G401 (cell line): Measurements from ENCODE around the gene SHROOM4. TPM values are rescaled to one million over a fixed set of nuclear protein-coding genes. Genes with fewer than 3 reads are reported as not detected.

ENCODE experiments used
- DNase-seq: peaks from one replicate; pipeline ENCODE4 v3.0.0-alpha.2; 2015; ENCODE audit warnings: low spot score
- in situ Hi-C: cut with HindIII; loops from 2 replicates; pipeline ENCODE4 v1.10.0; 2016; ENCODE audit warnings: low sequenced_read_pairs, mixed read lengths
- total RNA-seq: library from RNA; depleted of rRNA; stranded (reverse); fragments of >200 nt; shearing (Covaris generic); gene quantifications from 2 replicates; pipeline ENCODE4 v1.2.3, GENCODE V29; 2014

The SHROOM4 gene
- total RNA-seq, 1 experiment from 2014 or later, result 0.10 TPM

DNA sequence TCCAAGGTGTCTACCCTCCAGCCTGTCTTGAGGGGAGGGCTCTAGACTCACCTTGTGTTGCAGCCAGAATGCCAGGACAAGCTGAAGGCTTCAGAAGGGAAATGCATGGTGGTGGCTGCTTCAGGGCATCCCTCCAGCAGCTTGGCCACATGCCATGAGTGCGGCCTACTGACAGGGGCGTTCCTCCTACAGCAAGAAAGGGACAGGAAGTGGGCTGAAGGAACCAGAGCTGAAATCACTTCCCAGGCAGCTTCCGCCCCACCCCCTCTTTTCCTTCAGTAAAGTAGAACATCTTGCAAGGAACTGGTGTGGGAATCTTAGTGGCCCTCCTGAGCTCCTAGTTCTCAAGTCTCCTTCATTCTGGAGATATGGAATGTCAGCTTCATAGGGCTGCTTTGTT lies 175.9 kb downstream of the SHROOM4 start:
- no peak for DNase-seq
- in situ Hi-C loops, result no loop called here

DNA sequence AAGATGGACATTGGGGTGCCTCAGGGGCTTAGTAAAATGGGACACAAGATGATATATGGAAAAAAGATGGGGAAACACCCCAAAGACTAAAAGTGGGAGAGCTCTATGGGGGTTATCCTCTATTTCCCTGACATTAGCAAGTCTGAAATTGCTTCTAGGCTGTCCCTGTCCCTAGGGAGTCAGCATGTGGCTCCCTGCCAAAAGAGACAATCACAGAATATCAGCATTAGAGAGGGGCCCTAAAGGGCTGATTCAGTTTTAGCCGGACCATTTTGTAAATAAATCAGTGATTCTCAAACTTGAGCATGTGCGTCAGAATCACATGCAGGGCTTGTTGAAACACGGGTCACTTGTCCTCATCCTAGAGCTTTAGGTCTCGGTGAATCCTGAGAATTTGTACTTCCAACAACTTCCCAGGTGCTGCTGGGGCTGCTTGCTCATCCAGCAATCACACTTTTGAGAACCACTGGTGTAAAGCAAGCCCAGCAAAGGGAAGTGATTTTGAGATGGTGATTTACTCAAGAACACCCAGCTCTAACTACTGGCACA lies 178.1 kb downstream of the SHROOM4 start:
- in situ Hi-C loops, result no loop called here
- peak; percentile 5 for DNase-seq

DNA sequence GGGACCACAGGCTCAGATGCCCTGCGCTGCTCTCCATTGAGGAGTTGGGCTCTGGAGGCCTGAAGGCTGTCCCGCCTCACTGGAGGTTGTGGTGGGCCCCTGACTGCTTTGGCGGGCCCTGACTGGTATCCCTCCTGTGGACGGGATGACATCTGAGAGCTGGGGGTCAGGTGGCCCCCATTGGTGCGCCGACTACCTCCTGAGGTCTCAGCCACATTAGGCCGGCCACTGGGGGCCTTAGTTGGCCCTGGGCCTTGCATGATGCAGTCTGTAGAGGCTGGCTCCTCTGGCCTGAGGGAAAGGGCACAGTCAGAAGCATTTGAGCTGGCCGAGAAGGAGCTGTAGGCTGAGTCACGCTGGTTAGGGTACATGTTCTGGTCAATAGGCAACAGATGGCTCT lies 178.8 kb downstream of the SHROOM4 start:
- peak; percentile 57 for DNase-seq
- in situ Hi-C loops, result no loop called here

DNA sequence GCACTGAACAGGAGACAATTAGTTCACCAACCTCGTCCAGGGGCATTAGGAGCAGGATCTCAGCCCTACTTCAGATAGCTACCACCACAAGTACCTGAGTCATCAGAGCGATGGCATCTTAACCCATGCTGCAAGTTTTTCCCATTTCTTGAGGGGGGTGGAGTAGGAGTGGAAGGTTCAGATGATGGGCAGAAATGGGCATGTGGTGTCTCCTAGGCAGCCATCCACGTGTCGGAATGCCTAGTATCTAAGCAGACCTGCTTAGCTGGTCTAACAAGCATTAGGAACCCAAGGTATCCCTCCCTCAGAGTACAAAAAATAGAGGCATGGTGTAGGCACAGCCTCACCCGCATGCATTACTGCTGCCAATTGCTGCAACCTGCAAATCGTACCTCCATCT lies 184.2 kb downstream of the SHROOM4 start:
- DNase-seq, result no peak
- in situ Hi-C loops, result no loop called here

DNA sequence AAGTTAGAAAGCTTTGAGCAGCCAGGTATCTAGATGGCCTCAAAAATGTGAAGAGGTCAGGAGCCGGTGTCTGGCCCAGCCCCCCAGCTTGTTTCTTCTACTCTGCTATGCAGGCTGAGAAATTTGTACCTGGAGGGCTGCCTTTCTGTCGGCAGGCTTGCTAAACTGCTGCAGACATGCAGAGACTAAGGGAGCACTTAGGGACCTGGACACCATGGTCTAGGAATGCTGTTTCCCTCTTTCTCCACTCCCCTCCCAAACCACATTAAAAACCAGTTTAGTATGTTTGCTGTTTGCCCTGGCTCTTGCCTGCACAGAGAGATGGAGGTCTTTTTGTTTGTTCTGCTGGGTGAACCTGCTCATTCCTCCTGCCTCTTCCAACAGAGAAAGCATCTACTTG lies 186.3 kb downstream of the SHROOM4 start:
- DNase-seq, result no peak
- in situ Hi-C loops, result no loop called here

DNA sequence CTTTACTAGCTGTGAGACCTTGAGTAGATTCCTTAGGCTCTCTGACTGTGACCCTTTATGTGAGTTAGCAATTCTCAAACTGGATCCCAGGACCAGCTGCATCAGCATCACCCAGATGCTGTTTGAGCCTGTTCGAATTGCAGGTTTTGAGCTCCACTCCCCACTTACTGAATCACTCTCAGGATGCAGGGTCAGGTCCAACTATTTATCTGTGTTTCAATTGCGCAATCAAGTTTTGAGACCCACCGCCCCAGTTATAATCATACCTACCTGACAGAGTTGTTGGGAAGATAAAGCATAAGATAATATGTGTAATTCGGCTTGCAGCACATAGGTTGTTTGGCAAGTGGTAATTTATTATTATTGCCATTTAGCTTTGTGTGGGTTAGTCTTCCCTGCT lies 187.6 kb downstream of the SHROOM4 start:
- DNase-seq, result no peak
- in situ Hi-C loops, result no loop called here

DNA sequence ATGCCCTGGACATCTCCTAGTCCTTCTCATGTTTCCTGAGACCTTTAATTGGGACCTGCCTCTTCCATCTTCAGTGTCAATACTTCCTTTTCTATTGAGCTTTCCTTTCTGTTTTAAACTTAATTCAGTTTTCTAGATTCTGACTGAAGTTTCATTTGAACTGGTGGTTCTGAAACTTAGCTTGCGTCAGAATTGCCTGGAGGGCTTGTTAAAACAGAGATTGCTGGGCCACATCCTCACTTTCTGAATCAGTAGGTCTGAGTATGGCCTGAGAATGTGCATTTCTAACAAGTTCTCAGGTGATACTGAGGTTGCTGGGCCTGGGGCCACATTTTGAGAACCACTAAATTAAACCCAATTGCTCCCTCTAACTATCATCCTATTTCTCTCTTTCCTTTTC lies 191.2 kb downstream of the SHROOM4 start:
- in situ Hi-C loops, result no loop called here
- DNase-seq, result no peak

DNA sequence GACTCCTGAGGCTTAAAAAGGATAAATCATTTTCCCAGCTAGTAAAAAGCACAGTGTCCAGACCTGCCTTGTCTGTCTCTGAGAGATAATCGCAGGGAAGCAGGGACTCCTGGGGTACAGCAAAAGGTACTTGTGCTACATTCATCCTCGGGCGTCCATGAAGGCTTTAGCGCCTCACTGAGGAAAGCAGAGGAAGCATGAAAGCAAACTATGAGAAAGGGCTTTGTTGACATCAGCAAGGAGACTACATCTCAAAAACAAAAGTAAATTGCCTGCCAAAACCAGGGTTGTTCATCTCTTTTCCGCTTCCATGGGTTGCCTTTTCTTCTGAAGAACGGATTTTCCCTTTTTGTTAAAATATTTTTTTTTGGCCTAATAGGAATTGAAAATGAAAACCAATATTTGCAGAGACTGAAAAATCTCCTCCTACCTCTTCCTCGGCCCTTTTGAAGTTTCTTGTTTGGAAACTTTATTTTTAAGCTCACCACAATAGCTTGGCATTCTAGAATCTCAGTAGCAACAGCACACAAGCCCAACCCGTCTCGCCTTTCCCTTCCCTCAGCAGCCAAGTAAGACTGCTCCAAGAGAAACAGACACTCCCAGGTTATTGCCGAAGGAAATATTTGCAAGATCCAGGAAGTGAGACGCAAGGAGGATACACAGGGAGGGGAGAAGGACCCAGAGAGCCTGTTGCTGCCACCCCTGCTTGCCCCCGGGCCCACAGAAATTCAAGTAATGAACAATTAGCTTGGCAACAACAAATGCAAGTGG lies 195.0 kb downstream of the SHROOM4 start:
- no peak for DNase-seq
- in situ Hi-C loops, result no loop called here

DNA sequence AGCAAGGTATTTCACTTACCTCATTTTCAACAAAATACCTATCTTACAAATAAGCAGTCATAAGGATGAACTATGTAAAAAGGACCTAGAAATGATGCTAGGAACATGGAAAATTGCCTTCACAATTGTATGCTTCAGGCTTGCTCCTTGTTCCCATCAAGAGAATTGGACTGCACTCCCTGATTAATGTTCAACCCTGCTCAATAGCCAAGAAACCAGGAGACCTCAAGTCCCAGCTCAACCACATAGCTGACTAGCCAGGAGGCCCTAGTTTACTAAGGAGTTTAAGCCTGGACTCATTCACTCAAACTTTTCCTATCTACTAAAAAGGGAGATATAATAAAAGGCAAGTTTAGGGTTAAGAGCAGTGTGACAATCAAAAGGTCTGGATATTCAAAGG lies 196.8 kb downstream of the SHROOM4 start:
- in situ Hi-C loops, result no loop called here
- DNase-seq, result no peak

DNA sequence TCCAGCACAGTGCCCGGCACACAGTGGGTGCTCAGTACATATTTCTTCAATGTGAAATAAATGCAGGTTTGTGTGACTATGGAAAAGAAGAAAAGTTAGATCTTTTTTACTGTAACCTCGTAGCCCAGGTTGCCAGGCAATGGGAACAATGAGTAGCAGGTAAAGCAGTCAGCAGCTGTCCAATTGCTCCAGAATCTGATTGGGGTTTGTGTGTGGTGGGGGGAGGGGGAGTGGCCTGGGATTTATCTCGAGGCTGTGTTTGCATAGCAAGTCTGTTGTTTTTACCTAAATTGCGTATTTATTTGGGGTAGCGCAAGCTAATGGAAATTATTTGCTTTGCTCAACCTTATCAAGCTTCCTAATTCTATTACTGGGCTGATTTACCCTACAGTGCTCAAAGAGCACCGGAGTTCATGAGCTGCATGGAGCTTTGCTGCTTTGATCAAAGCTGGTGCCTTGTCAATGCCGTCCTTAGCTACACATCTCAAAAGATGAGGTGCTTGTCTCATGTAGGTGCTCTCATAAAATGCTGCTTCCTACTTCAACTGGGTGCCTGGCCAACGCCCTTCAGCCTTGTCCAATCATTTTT lies 198.3 kb downstream of the SHROOM4 start:
- DNase-seq, result no peak

DNA sequence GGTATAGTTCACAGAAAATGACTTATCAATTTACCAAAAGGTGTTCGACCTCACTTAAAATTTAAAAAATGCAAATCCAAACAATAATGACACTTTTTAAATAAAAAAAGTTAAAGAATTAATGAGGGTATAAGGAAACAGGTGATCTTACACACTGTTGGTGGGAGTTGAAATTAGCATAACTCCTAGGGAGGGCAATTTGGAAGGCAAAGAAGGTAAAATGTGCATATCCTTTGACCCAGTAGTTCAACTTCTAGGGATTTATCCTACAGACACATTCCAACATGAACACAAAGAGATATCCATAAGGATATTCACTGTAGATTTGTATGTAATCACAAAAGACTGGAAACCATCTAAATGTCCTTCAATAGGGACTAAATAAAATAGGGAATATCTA lies 199.5 kb downstream of the SHROOM4 start:
- no peak for DNase-seq
- in situ Hi-C loops, result no loop called here

More for the DNA sequence above, 198.3 kb downstream of the SHROOM4 start:
- in situ Hi-C loops, result no loop called here

DNA sequence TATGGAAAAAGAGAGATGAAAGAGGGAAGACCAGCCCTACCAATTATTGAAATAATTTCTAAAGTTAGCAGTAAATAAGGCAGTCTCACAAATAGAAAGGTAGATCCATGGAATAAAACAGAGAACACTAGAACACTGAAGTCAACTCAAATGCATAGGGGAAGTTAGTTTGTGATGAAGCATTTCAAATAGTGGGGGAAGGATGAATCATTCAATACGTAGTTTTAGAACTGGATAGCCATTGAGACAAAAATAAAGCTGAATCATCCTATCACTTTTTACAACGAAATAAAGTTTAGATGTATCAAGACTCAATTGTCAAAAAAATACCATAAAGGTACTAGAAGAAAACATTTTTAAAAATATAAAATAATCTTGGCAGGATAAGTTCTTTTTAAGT lies 200.1 kb downstream of the SHROOM4 start:
- DNase-seq, result no peak

DNA sequence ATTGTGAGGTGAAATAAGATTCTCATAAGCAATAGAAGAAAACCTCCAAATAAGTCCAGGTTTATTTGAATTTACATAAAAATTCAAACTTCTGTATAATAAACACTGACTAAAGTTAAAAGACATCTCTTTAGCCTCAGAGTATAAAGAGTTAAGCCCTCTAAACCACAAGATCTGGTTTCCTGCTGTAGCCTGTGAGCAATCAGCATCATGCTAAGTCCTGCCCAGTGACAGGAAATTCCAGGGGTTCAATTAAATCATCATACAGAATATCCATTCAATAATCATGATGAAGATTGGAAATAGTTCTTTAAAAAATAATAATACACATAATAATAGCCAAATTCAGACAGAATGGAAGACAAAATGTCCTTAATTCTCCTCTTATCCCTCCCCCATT lies 204.2 kb downstream of the SHROOM4 start:
- no peak for DNase-seq
- in situ Hi-C loops, result no loop called here

More for the DNA sequence above, 200.1 kb downstream of the SHROOM4 start:
- in situ Hi-C loops, result no loop called here

DNA sequence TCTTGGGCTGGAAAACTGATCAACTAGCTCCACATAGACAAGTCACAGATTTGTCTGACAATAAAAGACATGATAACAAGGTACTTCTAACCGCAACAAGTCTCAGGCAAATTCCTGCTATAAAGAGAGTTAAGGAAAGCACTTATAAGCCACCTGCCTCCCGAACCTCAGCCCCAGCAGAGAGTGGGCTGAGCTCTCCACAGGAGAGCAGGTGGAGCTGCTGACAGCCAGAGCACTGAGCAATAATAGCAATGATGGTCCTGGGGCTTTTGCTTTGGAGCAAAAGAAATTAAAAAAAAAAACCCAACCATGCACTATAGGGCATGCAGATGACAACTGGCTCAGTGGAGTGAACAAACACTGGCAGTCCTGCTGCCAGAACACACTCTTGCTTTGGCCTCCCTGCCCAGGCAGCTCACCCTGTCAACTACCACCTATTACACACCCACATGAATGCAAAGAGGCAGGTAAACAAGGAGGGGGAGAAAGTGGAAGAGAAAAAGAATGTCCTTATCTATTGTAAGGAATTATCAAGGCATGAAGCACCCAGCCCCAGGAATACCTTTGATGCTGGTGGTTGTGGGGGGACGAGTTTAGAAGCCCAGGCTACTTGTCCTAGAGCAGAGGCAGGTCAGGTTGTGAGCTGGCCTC lies 207.6 kb downstream of the SHROOM4 start:
- no peak for DNase-seq

DNA sequence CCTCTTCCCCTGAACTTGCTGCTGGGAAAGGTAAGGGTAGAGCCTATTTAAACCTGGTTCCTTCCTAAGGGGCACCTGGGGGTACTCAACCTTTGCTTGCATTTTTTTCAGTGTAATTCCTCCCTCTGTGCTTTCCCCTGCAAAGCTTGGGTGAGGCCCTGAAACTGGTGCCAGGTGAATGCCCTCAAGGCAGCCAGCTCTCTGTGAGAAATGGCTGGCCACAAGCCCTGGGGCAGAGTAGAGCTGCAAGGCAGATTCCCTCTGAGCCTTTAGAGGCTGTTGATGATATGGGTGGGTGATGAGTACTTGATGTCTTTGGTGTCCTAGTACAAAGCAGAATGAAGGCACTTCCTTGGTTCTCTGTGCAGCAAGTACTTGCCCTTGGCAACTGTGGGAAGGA lies 217.9 kb downstream of the SHROOM4 start:
- in situ Hi-C loops, result no loop called here

More for the DNA sequence above, 207.6 kb downstream of the SHROOM4 start:
- in situ Hi-C loops, result no loop called here

DNA sequence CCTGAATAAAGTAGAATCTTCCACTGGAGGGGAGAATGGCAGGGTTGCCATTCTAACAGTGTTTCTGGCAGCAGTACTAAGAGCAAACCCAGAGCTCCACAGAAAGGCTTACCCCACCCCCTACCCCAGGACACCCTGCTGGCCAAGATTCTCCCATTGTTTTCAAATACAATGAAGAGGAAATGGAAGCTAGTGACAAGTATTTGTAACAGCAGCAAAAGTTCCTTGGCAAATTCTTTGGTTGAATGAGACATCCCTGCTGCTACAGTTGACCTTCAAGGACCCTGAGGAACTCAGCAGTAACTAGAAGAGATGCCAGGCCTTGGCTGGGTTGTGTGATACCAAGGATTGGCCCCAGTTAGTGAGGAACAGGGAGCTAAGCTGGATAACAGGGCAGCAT lies 219.2 kb downstream of the SHROOM4 start:
- in situ Hi-C loops, result no loop called here
- no peak for DNase-seq

More for the DNA sequence above, 217.9 kb downstream of the SHROOM4 start:
- DNase-seq, result no peak

DNA sequence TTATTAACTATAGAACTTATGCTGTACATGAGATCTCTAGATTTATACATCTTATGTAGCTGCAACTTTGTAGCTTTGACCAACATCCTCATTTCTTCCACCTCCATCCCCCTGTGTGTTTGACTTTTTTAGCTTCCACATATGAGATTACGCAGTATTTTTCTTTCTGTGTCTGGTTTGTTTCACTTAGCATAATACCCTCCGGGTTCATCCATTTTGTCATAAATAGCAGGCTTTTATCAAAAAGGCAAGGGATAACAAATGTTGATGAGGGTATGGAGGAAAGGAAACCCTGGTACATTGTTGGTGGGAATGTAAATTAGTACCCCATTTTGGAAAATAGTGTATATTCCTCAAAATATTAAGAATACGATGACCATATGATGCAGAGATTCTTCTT lies 227.0 kb downstream of the SHROOM4 start:
- in situ Hi-C loops, result no loop called here
- DNase-seq, result no peak

DNA sequence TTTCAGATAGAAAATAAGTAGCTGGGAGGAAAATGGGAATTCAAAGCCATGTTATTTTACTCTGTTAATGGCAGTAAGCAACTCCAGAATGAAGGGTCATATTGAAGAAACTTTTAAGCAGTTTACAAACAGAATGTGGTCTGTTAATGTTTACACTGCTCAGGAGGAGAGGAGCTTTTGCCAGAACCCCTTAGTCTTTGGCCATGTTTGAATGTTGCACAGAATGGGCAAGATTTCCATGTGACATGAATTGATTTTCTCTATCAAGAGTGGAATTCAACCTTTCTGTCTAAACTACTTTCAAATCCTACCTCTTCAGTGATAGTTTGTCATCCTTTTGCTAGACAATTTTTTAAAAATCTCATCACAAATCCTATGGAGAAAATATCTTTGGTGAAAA lies 227.6 kb downstream of the SHROOM4 start:
- in situ Hi-C loops, result no loop called here

DNA sequence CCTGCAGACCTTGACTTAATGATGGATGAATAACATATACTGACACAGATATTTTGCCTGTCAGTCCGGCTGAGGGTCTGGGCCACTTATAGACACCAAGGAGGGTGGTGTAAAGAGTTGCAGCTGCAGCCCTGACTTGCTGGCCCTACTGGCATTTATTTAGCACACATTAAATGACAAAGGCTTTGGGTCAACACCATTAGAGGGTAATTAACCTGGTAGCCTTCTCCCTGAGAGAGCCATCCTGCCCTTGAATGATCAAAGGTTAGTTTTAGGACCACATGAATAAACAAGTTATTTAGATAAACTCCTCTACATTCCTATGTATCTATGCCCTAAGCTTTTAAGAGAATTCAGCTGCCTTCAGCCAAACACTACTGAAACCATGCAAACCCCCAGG lies 232.6 kb downstream of the SHROOM4 start:
- in situ Hi-C loops, result no loop called here

More for the DNA sequence above, 227.6 kb downstream of the SHROOM4 start:
- DNase-seq, result no peak

DNA sequence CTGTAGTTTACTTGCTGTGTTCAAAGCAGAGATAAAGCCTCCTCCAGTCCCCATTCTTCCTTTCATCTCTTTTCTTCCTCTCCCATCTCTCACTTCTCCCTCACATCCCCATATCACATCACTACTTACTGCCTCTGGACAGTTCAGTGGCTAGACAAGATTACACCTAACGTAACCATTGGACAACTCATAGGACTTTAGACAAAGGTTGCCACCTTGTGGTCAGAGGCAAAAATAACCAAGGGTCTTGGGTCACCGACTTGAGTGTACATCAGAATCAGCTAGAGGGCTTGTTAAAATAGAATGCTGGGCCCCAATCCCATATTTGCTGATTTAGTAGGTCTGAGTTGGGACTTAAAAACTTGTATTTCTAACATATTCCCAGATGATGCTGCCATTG lies 234.0 kb downstream of the SHROOM4 start:
- peak; percentile 55 for DNase-seq

More for the DNA sequence above, 232.6 kb downstream of the SHROOM4 start:
- no peak for DNase-seq

More for the DNA sequence above, 234.0 kb downstream of the SHROOM4 start:
- in situ Hi-C loops, result no loop called here
